Measurements from ENCODE around the gene PICK1.

DNA sequence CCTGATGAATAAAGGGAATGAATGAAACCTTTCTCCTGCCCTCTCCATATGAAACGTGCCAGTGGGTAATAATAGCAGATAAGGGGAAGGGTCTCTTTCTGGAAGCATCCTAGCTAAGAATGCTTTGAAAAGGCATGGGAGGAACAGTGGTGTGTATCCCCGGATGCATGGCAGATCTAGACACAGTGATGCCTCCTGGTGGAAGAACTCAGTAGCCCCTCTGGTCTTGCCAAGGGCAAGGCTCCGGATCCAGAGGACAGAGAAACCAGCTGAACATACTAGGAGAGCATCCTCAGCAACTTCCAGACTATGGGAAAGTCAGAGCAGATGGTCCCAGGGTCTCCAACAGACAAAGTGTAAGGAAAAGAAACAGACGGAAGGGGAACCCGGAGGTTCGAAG is 46.9 kb downstream of the PICK1 start:
- TF ChIP-seq, protein P1, sequence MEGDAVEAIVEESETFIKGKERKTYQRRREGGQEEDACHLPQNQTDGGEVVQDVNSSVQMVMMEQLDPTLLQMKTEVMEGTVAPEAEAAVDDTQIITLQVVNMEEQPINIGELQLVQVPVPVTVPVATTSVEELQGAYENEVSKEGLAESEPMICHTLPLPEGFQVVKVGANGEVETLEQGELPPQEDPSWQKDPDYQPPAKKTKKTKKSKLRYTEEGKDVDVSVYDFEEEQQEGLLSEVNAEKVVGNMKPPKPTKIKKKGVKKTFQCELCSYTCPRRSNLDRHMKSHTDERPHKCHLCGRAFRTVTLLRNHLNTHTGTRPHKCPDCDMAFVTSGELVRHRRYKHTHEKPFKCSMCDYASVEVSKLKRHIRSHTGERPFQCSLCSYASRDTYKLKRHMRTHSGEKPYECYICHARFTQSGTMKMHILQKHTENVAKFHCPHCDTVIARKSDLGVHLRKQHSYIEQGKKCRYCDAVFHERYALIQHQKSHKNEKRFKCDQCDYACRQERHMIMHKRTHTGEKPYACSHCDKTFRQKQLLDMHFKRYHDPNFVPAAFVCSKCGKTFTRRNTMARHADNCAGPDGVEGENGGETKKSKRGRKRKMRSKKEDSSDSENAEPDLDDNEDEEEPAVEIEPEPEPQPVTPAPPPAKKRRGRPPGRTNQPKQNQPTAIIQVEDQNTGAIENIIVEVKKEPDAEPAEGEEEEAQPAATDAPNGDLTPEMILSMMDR (IDR thresholded peaks at IDR 0.05): no peak
- no peak for TF ChIP-seq POLR2A (IDR thresholded peaks at IDR 0.05)
- TF ChIP-seq EP300 (IDR thresholded peaks at IDR 0.05): no peak

All from ovary (tissue), 3 donors.